ENCODE data around the gene MCRIP2.

GRCh38 chr16:678209-678857, 36.7 kb downstream of the MCRIP2 start:
- TF ChIP-seq FOXM1 (IDR thresholded peaks at IDR 0.05; ENCODE audit: borderline replicate concordance, low read depth) (no peak), MAX (IDR thresholded peaks at IDR 0.05) (no peak), EP300 (IDR thresholded peaks at IDR 0.05; ENCODE audit: borderline replicate concordance) (no peak), TAF1 (IDR thresholded peaks at IDR 0.05; ENCODE audit: low read depth) (no peak), CEBPB (IDR thresholded peaks at IDR 0.05) (no peak), YY1 (IDR thresholded peaks at IDR 0.05; ENCODE audit: low read depth) (no peak), TEAD4 (IDR thresholded peaks at IDR 0.05) (no peak), RAD21 (IDR thresholded peaks at IDR 0.05; ENCODE audit: low read depth) (no peak), USF1 (IDR thresholded peaks at IDR 0.05) (no peak), NFIC (IDR thresholded peaks at IDR 0.05) (no peak), CREB1 (IDR thresholded peaks at IDR 0.05; ENCODE audit: low read depth) (no peak), TCF12 (IDR thresholded peaks at IDR 0.05; ENCODE audit: low read depth) (no peak), REST (IDR thresholded peaks at IDR 0.05; ENCODE audit: low read depth) (no peak)

Measured in Ishikawa (cell line).